ENCODE data around the gene SERPINA4. TPM values are rescaled to one million over a fixed set of nuclear protein-coding genes. Genes with fewer than 3 reads are reported as not detected.
A peak's percentile ranks its signal among the peaks of the same experiment; 100 is the strongest.

The SERPINA4 gene
- not detected for polyA plus RNA-seq (2013, experiment 1 of 2)
- polyA plus RNA-seq (2013, experiment 2 of 2) = not detected

- Histone ChIP-seq H3K4me1 (ENCODE audit: insufficient read depth, low read length) (no peaks in the 10 kb centered on the region), H3K36me3 (ENCODE audit: insufficient read depth, low read length) (no peaks in the 10 kb centered on the region), H3K4me3 (ENCODE audit: low read length) (no peak within 1 kb of the TSS), H3K9me3 (ENCODE audit: insufficient read depth, low read depth, low read length) (peaks cover 4% of the 10 kb centered on the region; the same call in 1 of the 2 replicates), H3K9ac (ENCODE audit: low read depth, low read length) (no peak within 1 kb of the TSS), H3K27me3 (ENCODE audit: insufficient read depth, low read length) (no peaks in the 10 kb centered on the region), H3K27ac (ENCODE audit: low read depth, low read length) (no peak within 1 kb of the TSS)
- 90% methylated on average over 11 of the region's 11 CpGs for WGBS
Measured at GRCh38 chr14:94560751-94561655, at the start of gene SERPINA4. TSS of gene SERPINA4 (plus strand) at chr14:94561442. CDS start at chr14:94563483, 2,041 bp downstream.

GRCh38 chr14:94514351-94514750 lies 46.9 kb upstream of the SERPINA4 start:
- no peak overlapping the region for H3K9ac ChIP-seq (ENCODE audit: low read depth, low read length)
- no peaks in the 10 kb centered on the region for H3K27me3 ChIP-seq (ENCODE audit: insufficient read depth, low read length)
- H3K9me3 ChIP-seq (ENCODE audit: insufficient read depth, low read depth, low read length) = no peaks in the 10 kb centered on the region
- H3K36me3 ChIP-seq (ENCODE audit: insufficient read depth, low read length) = no peaks in the 10 kb centered on the region
- 90% methylated on average over 7 of the region's 7 CpGs for WGBS
- peaks cover 12% of the 10 kb centered on the region; the same call in 1 of the 2 replicates for H3K4me1 ChIP-seq (ENCODE audit: insufficient read depth, low read length)
- no peak overlapping the region for H3K4me3 ChIP-seq (ENCODE audit: low read length)
- H3K27ac ChIP-seq (ENCODE audit: low read depth, low read length) = no peak overlapping the region

- Histone ChIP-seq H3K4me1 (ENCODE audit: insufficient read depth, low read length) (peaks cover 12% of the 10 kb centered on the region; the same call in 1 of the 2 replicates), H3K36me3 (ENCODE audit: insufficient read depth, low read length) (no peaks in the 10 kb centered on the region), H3K9ac (ENCODE audit: low read depth, low read length) (no peak overlapping the region), H3K27ac (ENCODE audit: low read depth, low read length) (no peak overlapping the region), H3K4me3 (ENCODE audit: low read length) (no peak overlapping the region), H3K9me3 (ENCODE audit: insufficient read depth, low read depth, low read length) (no peaks in the 10 kb centered on the region), H3K27me3 (ENCODE audit: insufficient read depth, low read length) (no peaks in the 10 kb centered on the region)
- WGBS = 93% methylated on average over 9 of the region's 9 CpGs
Measured at GRCh38 chr14:94515426-94515825, 45.8 kb upstream of the SERPINA4 start.

- Histone ChIP-seq H3K4me1 (ENCODE audit: insufficient read depth, low read length) (peaks cover 12% of the 10 kb centered on the region; the same call in 1 of the 2 replicates), H3K27me3 (ENCODE audit: insufficient read depth, low read length) (no peaks in the 10 kb centered on the region), H3K4me3 (ENCODE audit: low read length) (no peak overlapping the region), H3K9me3 (ENCODE audit: insufficient read depth, low read depth, low read length) (no peaks in the 10 kb centered on the region), H3K36me3 (ENCODE audit: insufficient read depth, low read length) (no peaks in the 10 kb centered on the region), H3K9ac (ENCODE audit: low read depth, low read length) (no peak overlapping the region), H3K27ac (ENCODE audit: low read depth, low read length) (no peak overlapping the region)
- whole genome bisulfite sequencing = 93% methylated on average over 6 of the region's 6 CpGs
Measured at GRCh38 chr14:94515856-94516255, 45.4 kb upstream of the SERPINA4 start.

GRCh38 chr14:94517248-94517640 lies 44.0 kb upstream of the SERPINA4 start:
- no peaks in the 10 kb centered on the region for H3K9me3 ChIP-seq (ENCODE audit: insufficient read depth, low read depth, low read length)
- 56% methylated on average over 10 of the region's 10 CpGs for WGBS
- H3K27me3 ChIP-seq (ENCODE audit: insufficient read depth, low read length) = no peaks in the 10 kb centered on the region
- no peak overlapping the region for H3K9ac ChIP-seq (ENCODE audit: low read depth, low read length)
- peak overlapping the region; percentile 32; the same call in 1 of the 2 replicates for H3K27ac ChIP-seq (ENCODE audit: low read depth, low read length)
- peaks cover 12% of the 10 kb centered on the region; the same call in 1 of the 2 replicates for H3K4me1 ChIP-seq (ENCODE audit: insufficient read depth, low read length)
- H3K36me3 ChIP-seq (ENCODE audit: insufficient read depth, low read length) = no peaks in the 10 kb centered on the region
- no peak overlapping the region for H3K4me3 ChIP-seq (ENCODE audit: low read length)

- peak overlapping the region; percentile 32; the same call in 1 of the 2 replicates for H3K27ac ChIP-seq (ENCODE audit: low read depth, low read length)
- peaks cover 12% of the 10 kb centered on the region; the same call in 1 of the 2 replicates for H3K4me1 ChIP-seq (ENCODE audit: insufficient read depth, low read length)
- H3K36me3 ChIP-seq (ENCODE audit: insufficient read depth, low read length) = no peaks in the 10 kb centered on the region
- H3K4me3 ChIP-seq (ENCODE audit: low read length) = no peak overlapping the region
- H3K9me3 ChIP-seq (ENCODE audit: insufficient read depth, low read depth, low read length) = no peaks in the 10 kb centered on the region
- H3K27me3 ChIP-seq (ENCODE audit: insufficient read depth, low read length) = no peaks in the 10 kb centered on the region
- WGBS = 64% methylated on average over 7 of the region's 7 CpGs
- H3K9ac ChIP-seq (ENCODE audit: low read depth, low read length) = no peak overlapping the region
Measured at GRCh38 chr14:94517641-94518257, 43.5 kb upstream of the SERPINA4 start.

- no peaks in the 10 kb centered on the region for H3K9me3 ChIP-seq (ENCODE audit: insufficient read depth, low read depth, low read length)
- no peak overlapping the region for H3K27ac ChIP-seq (ENCODE audit: low read depth, low read length)
- peaks cover 12% of the 10 kb centered on the region; the same call in 1 of the 2 replicates for H3K4me1 ChIP-seq (ENCODE audit: insufficient read depth, low read length)
- H3K27me3 ChIP-seq (ENCODE audit: insufficient read depth, low read length) = no peaks in the 10 kb centered on the region
- WGBS = 66% methylated on average over 5 of the region's 5 CpGs
- H3K4me3 ChIP-seq (ENCODE audit: low read length) = no peak overlapping the region
- H3K36me3 ChIP-seq (ENCODE audit: insufficient read depth, low read length) = no peaks in the 10 kb centered on the region
- H3K9ac ChIP-seq (ENCODE audit: low read depth, low read length) = no peak overlapping the region
Measured at GRCh38 chr14:94521375-94522114, 39.7 kb upstream of the SERPINA4 start.

GRCh38 chr14:94522115-94522724 lies 39.0 kb upstream of the SERPINA4 start:
- no peak overlapping the region for H3K4me3 ChIP-seq (ENCODE audit: low read length)
- peaks cover 12% of the 10 kb centered on the region; the same call in 1 of the 2 replicates for H3K4me1 ChIP-seq (ENCODE audit: insufficient read depth, low read length)
- WGBS = 95% methylated on average over 7 of the region's 7 CpGs
- no peaks in the 10 kb centered on the region for H3K27me3 ChIP-seq (ENCODE audit: insufficient read depth, low read length)
- H3K9ac ChIP-seq (ENCODE audit: low read depth, low read length) = no peak overlapping the region
- no peak overlapping the region for H3K27ac ChIP-seq (ENCODE audit: low read depth, low read length)
- no peaks in the 10 kb centered on the region for H3K36me3 ChIP-seq (ENCODE audit: insufficient read depth, low read length)
- no peaks in the 10 kb centered on the region for H3K9me3 ChIP-seq (ENCODE audit: insufficient read depth, low read depth, low read length)

- Histone ChIP-seq H3K27me3 (ENCODE audit: insufficient read depth, low read length) (no peaks in the 10 kb centered on the region), H3K27ac (ENCODE audit: low read depth, low read length) (no peak overlapping the region), H3K4me3 (ENCODE audit: low read length) (no peak overlapping the region), H3K9ac (ENCODE audit: low read depth, low read length) (no peak overlapping the region), H3K4me1 (ENCODE audit: insufficient read depth, low read length) (peaks cover 4% of the 10 kb centered on the region; the same call in 1 of the 2 replicates), H3K36me3 (ENCODE audit: insufficient read depth, low read length) (no peaks in the 10 kb centered on the region), H3K9me3 (ENCODE audit: insufficient read depth, low read depth, low read length) (no peaks in the 10 kb centered on the region)
- 93% methylated on average over 8 of the region's 8 CpGs for WGBS
Measured at GRCh38 chr14:94523265-94523664, 38.0 kb upstream of the SERPINA4 start.

- H3K27me3 ChIP-seq (ENCODE audit: insufficient read depth, low read length) = no peaks in the 10 kb centered on the region
- H3K4me1 ChIP-seq (ENCODE audit: insufficient read depth, low read length) = no peaks in the 10 kb centered on the region
Measured at GRCh38 chr14:94524093-94524492, 37.1 kb upstream of the SERPINA4 start.

More at GRCh38 chr14:94524093-94524492, 37.1 kb upstream of the SERPINA4 start:
- no peak overlapping the region for H3K27ac ChIP-seq (ENCODE audit: low read depth, low read length)
- no peak overlapping the region for H3K9ac ChIP-seq (ENCODE audit: low read depth, low read length)
- no peak overlapping the region for H3K4me3 ChIP-seq (ENCODE audit: low read length)
- 87% methylated on average over 3 of the region's 3 CpGs for WGBS
- H3K36me3 ChIP-seq (ENCODE audit: insufficient read depth, low read length) = no peaks in the 10 kb centered on the region
- no peaks in the 10 kb centered on the region for H3K9me3 ChIP-seq (ENCODE audit: insufficient read depth, low read depth, low read length)
